Naive B cell (primary cell): ENCODE results near the gene SPDYC. TPM values are rescaled to one million over a fixed set of nuclear protein-coding genes. Genes with fewer than 3 reads are reported as not detected.
"Not testable (repeated sequence)": the region's sequence is repeated elsewhere in the genome, so short reads cannot be mapped to it uniquely, and the experiment has no call there.

Experiments used
- ATAC-seq, 2 donors: fragments of 150-1000 bp; cut with Tn5 transposase; 2 replicates each; pipeline ENCODE4 v1.10.0; 2021; ENCODE audit warnings: low read depth in 2 of 2, mild to moderate bottlenecking in 2 of 2, moderate library complexity in 2 of 2
- DNase-seq: peaks from one replicate; pipeline ENCODE4 v3.0.0; 2022
- H3K27ac Mint-ChIP-seq, 6 donors: one replicate each; pipeline ENCODE4 v1.8.0; 2020 to 2022; ENCODE audit warnings: mild to moderate bottlenecking in 6 of 6, mixed read lengths in 6 of 6, moderate library complexity in 5 of 6, inconsistent platforms in 2 of 6
- H3K27me3 Mint-ChIP-seq, 3 donors: one replicate each; pipeline ENCODE4 v1.8.0; 2021 to 2022; ENCODE audit warnings: mixed read lengths in 3 of 3, mild to moderate bottlenecking in 1 of 3
- H3K36me3 Mint-ChIP-seq, 2 donors: one replicate each; pipeline ENCODE4 v1.8.0; 2020 to 2022; ENCODE audit warnings: mixed read lengths in 2 of 2, inconsistent platforms in 1 of 2, mild to moderate bottlenecking in 1 of 2
- H3K4me1 Mint-ChIP-seq, 3 donors: one replicate each; pipeline ENCODE4 v1.8.0; 2020 to 2022; ENCODE audit warnings: mixed read lengths in 3 of 3, inconsistent platforms in 1 of 3, mild to moderate bottlenecking in 1 of 3, moderate library complexity in 1 of 3
- H3K4me3 Mint-ChIP-seq, 8 donors: one replicate each; pipeline ENCODE4 v1.8.0; 2020 to 2022; ENCODE audit warnings: mild to moderate bottlenecking in 8 of 8, mixed read lengths in 8 of 8, moderate library complexity in 8 of 8, inconsistent platforms in 2 of 8
- H3K9me3 Mint-ChIP-seq, 7 donors: one replicate each; pipeline ENCODE4 v1.8.0; 2020 to 2022; ENCODE audit warnings: mixed read lengths in 7 of 7, mild to moderate bottlenecking in 5 of 7, inconsistent platforms in 2 of 7, moderate library complexity in 1 of 7
- polyA plus RNA-seq, 6 donors: library from polyadenylated mRNA; unstranded; fragments of 300-500 nt; fragmentation: Illumina TruSeq; gene quantifications; one replicate each; pipeline ENCODE4 v1.2.3, GENCODE V29; 2021; ENCODE audit warnings: low read depth in 6 of 6

Gene SPDYC
- polyA plus RNA-seq, 6 donors from 2014 or later = 0.48 TPM; not detected in 5

DNA sequence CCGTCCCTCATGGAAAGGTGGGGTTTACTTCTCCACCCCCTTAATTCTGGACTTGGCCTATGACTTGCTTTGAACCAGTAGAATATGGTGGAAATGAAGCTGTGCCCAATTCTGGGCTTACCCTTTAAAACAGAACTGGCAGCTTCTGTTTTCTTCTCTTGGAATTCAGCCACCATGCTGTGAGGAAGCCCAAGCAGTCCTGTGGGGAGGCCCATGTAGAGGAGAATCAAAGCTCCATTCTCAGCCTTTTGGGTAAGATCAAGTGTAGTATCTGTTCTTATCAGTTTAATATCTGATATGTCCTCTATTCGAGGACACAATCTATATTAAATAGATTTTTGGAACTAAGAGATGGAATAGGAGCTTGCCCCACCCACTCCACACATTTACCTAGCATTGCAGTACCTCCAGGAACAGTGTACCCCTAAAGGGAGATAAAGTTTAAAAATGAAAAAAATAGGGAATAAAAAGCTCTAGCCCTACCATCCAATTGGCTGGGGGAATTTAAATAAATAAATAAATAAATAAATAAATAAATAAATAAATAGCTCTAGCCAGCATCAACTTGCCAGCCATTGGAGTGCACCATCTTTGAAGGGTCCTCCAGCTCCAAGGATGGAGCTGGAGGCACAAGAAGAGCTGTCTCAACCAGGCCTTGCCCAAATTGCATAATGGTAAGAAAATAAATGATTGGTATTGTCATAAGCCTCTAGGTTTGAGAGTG lies 22.5 kb upstream of the SPDYC start:
- no peak overlapping the region for H3K4me3 Mint-ChIP-seq
- no peaks in the 10 kb centered on the region for H3K27me3 Mint-ChIP-seq
- no peak overlapping the region for H3K27ac Mint-ChIP-seq
- peaks cover 0 to 3% (median 0%) of the 10 kb centered on the region in 7 donors for H3K9me3 Mint-ChIP-seq
- ATAC-seq (no peak), DNase-seq (no peak)
- peaks cover 31 to 40% (median 39%) of the 10 kb centered on the region in 3 donors for H3K4me1 Mint-ChIP-seq
- H3K36me3 Mint-ChIP-seq = no peaks in the 10 kb centered on the region

DNA sequence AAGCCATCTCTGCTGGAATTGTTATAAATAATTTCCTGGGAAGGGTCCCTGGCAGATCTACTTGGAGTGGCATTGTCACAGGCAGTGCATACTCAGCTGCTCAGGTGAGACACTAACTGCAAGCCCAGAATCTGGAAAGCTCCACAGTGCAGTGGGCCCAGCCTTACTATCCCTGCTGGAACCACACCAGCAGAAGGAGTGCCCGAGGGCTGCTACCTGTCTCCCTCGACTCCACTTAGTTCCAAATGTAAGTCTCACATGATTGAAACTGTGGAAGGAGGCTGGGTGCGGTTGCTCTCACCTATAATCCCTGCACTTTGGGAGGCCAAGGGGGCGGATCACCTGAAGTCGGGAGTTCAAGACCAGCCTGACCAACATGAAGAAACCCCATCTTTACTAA lies 21.4 kb upstream of the SPDYC start:
- H3K27ac Mint-ChIP-seq = peak overlapping the region in 2 of 6 donors; percentile 31 to 33
- no peaks in the 10 kb centered on the region for H3K27me3 Mint-ChIP-seq
- DNase-seq (no peak), ATAC-seq (no peak)
- no peaks in the 10 kb centered on the region for H3K36me3 Mint-ChIP-seq
- H3K9me3 Mint-ChIP-seq = peaks cover 0 to 3% (median 0%) of the 10 kb centered on the region in 7 donors
- H3K4me3 Mint-ChIP-seq = no peak overlapping the region
- H3K4me1 Mint-ChIP-seq = peaks cover 32 to 44% (median 44%) of the 10 kb centered on the region in 3 donors

- ATAC-seq, H3K9me3 Mint-ChIP-seq: not testable (repeated sequence)
These were observed 19.9 kb upstream of the SPDYC start for GRCh38 chr11:65150131-65150508.

GRCh38 chr11:65150509-65151299 lies 19.3 kb upstream of the SPDYC start:
- ATAC-seq (peak; percentile 48 to 56), DNase-seq (no peak)
- Mint-ChIP-seq H3K4me1 (peaks cover 32 to 41% (median 38%) of the 10 kb centered on the region in 3 donors), H3K9me3 (peaks cover 0 to 3% (median 0%) of the 10 kb centered on the region in 7 donors), H3K4me3 (peak overlapping the region in 2 of 8 donors; percentile 25 to 71), H3K36me3 (no peaks in the 10 kb centered on the region), H3K27me3 (no peaks in the 10 kb centered on the region), H3K27ac (peak overlapping the region in 2 of 6 donors; percentile 3 to 87)

More at GRCh38 chr11:65150131-65150508, 19.9 kb upstream of the SPDYC start:
- Mint-ChIP-seq H3K4me3 (peak overlapping the region in 1 of 8 donors; percentile 25), H3K27ac (peak overlapping the region in 1 of 6 donors; percentile 37), H3K4me1 (peaks cover 32 to 44% (median 43%) of the 10 kb centered on the region in 3 donors)
- DNase-seq, H3K36me3 Mint-ChIP-seq, H3K27me3 Mint-ChIP-seq: not testable (repeated sequence)

DNA sequence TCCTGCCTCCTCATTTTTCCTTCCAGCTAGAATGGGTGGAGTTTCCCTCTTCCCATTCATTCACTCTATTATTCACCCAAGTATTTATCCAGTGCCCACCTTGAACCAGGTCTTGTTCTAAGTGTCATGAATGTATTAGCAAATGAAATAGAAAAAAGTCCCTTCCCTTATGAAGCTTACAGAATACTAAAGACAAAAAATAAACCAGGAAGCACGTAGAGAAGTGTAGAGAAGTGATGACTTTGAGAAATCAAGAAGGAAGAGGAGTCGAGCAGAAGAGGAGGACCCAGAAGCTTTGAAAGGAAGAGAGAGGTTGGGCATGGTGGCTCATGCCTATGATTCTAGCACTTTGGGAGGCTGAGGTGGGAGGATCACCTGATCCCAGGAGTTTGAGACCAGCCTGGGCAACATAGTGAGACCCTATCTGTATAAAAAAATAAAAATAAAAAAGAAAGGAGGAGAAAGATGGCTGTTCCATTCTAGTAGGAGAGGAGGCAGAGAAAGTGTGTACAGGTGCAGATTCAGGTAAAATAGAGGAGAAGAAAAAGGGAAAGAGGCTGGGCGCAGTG lies 18.6 kb upstream of the SPDYC start:
- peak overlapping the region in 4 of 8 donors; percentile 5 to 36 (median 16) for H3K4me3 Mint-ChIP-seq
- no peaks in the 10 kb centered on the region for H3K36me3 Mint-ChIP-seq
- DNase-seq (no peak), ATAC-seq (no peak)
- H3K27me3 Mint-ChIP-seq = no peaks in the 10 kb centered on the region
- peak overlapping the region in 4 of 6 donors; percentile 2 to 66 (median 20) for H3K27ac Mint-ChIP-seq
- H3K4me1 Mint-ChIP-seq = peaks cover 29 to 33% (median 31%) of the 10 kb centered on the region in 3 donors
- peaks cover 0 to 3% (median 0%) of the 10 kb centered on the region in 7 donors for H3K9me3 Mint-ChIP-seq

DNA sequence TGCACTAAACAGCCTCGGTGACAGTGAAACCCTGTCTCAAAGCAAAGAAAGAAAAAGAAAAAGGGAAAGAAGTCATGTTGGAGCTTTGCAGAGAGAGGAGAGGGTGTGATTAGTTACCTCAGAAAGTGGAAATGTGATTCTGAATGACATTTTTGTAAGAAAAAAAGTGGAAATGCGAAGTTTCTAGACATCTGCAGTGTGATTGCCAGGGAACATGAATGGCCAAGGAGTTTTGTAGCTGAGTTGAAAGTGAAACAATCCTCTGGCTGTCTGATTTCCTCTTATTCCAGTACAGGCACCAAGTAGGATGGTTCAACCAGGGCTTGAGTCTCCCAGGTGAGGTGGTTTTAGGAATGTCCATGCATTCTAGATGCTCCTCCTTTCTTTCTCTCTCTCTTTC lies 17.9 kb upstream of the SPDYC start:
- Mint-ChIP-seq H3K9me3 (peaks cover 0 to 3% (median 0%) of the 10 kb centered on the region in 7 donors), H3K4me1 (peaks cover 23 to 31% (median 25%) of the 10 kb centered on the region in 3 donors), H3K27me3 (no peaks in the 10 kb centered on the region), H3K4me3 (peak overlapping the region in 2 of 8 donors; percentile 5 to 11), H3K36me3 (no peaks in the 10 kb centered on the region), H3K27ac (peak overlapping the region in 4 of 6 donors; percentile 3 to 84 (median 28))
- DNase-seq (no peak), ATAC-seq (peak in 1 of 2 donors; percentile 52)

- Mint-ChIP-seq H3K4me1 (peaks cover 13 to 18% (median 17%) of the 10 kb centered on the region in 3 donors), H3K4me3 (no peak overlapping the region), H3K27me3 (no peaks in the 10 kb centered on the region), H3K27ac (no peak overlapping the region), H3K36me3 (no peaks in the 10 kb centered on the region), H3K9me3 (no peaks in the 10 kb centered on the region)
- ATAC-seq = no peak
- DNase-seq = no peak
These were observed 13.8 kb upstream of the SPDYC start for GRCh38 chr11:65156256-65156655.

DNA sequence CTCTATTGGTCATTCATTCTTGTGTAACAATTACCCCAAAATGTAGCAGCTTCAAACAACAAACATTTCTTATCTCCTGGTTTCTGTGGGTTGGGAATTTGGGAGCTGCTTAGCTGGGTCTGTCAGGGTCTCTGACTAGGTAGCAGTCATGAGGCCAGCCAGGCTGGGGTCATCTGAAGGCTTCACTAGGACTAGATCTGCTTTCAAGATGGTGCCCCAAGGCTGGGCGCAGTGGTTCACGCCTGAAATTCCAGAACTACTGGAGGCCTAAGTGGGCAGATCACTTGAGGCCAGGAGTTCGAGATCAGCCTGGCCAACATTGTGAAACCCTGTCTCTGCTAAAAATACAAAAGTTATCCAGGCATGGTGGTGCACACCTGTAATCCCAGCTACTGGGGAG lies 13.1 kb upstream of the SPDYC start:
- H3K9me3 Mint-ChIP-seq = no peaks in the 10 kb centered on the region
- no peaks in the 10 kb centered on the region for H3K27me3 Mint-ChIP-seq
- DNase-seq (no peak), ATAC-seq (no peak)
- peaks cover 7 to 12% (median 11%) of the 10 kb centered on the region in 3 donors for H3K4me1 Mint-ChIP-seq
- H3K4me3 Mint-ChIP-seq = no peak overlapping the region
- no peaks in the 10 kb centered on the region for H3K36me3 Mint-ChIP-seq
- peak overlapping the region in 1 of 6 donors; percentile 26 for H3K27ac Mint-ChIP-seq

DNA sequence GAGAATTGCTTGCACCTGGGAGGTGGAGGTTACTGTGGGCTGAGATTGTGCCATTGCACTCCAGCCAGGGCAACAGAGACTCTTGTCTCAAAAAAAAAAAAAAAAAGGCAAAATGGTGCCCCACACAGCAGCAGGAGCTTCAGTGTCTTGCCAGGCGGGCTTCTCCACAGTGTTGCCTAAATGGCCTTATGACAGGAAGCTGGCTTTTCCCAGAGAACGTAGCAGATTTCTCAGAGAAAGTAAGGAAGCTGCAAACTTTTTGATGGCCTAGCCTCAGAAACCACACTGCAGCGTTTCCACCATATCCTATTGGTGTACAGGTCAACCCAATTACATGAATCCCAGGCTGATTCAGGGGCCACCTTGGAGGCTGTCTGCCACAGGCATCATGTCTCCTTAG lies 12.7 kb upstream of the SPDYC start:
- ATAC-seq = no peak
- H3K4me1 Mint-ChIP-seq = peaks cover 2 to 8% (median 7%) of the 10 kb centered on the region in 3 donors
- no peak for DNase-seq
- H3K9me3 Mint-ChIP-seq = no peaks in the 10 kb centered on the region
- H3K36me3 Mint-ChIP-seq = no peaks in the 10 kb centered on the region
- no peak overlapping the region for H3K4me3 Mint-ChIP-seq
- peak overlapping the region in 1 of 6 donors; percentile 26 for H3K27ac Mint-ChIP-seq
- no peaks in the 10 kb centered on the region for H3K27me3 Mint-ChIP-seq

- Mint-ChIP-seq H3K4me3 (no peak overlapping the region), H3K9me3 (no peaks in the 10 kb centered on the region), H3K27ac (no peak overlapping the region), H3K4me1 (no peaks in the 10 kb centered on the region), H3K36me3 (no peaks in the 10 kb centered on the region), H3K27me3 (no peaks in the 10 kb centered on the region)
- DNase-seq (no peak), ATAC-seq (no peak)
These were observed 11.0 kb upstream of the SPDYC start for GRCh38 chr11:65159012-65159411.

DNA sequence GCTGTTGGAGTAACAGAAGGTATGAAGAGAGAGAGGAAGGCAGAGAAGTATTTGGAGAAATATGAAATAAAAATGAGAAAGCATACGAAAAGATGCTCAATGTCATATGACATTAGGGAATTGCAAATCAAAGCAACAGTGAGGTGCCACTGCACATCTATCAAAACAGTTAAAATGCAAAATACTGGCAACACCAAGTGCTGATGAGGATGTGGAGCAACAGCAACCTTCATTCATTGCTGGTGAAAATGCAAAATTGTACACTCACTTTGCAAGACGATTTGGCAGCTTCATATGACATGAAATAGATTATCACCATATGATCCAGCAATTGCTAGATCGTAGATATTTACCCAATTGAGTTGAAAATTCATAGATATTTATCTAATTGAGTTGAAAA lies 9.4 kb upstream of the SPDYC start:
- no peak for DNase-seq
- Mint-ChIP-seq H3K4me1 (no peaks in the 10 kb centered on the region), H3K9me3 (no peaks in the 10 kb centered on the region), H3K27me3 (no peaks in the 10 kb centered on the region), H3K36me3 (no peaks in the 10 kb centered on the region), H3K4me3 (no peak overlapping the region), H3K27ac (peak overlapping the region in 1 of 6 donors; percentile 49)
- ATAC-seq = no peak

GRCh38 chr11:65163684-65164083 lies 6.3 kb upstream of the SPDYC start:
- DNase-seq (no peak), ATAC-seq (no peak)
- H3K36me3 Mint-ChIP-seq = no peaks in the 10 kb centered on the region
- H3K27me3 Mint-ChIP-seq = no peaks in the 10 kb centered on the region
- H3K27ac Mint-ChIP-seq = no peak overlapping the region
- no peaks in the 10 kb centered on the region for H3K9me3 Mint-ChIP-seq
- peaks cover 0 to 4% (median 4%) of the 10 kb centered on the region in 3 donors for H3K4me1 Mint-ChIP-seq
- no peak overlapping the region for H3K4me3 Mint-ChIP-seq
